DMS 273 (cell line): ENCODE measurements around the gene SKI.
A peak's percentile ranks its signal among the peaks of the same experiment; 100 is the strongest.
"Not testable (repeated sequence)": the region's sequence is repeated elsewhere in the genome, so short reads cannot be mapped to it uniquely, and the experiment has no call there.

Source experiments
- DNase-seq: peaks from one replicate; lab custom pipeline; 2025; ENCODE audit not compliant: unreplicated experiment; lab: John Stamatoyannopoulos, UW

The SKI gene

GRCh38 chr1:2318314-2319278 is 90.5 kb downstream of the SKI start:
- DNase-seq = no peak

- DNase-seq = no peak
These were observed 91.2 kb downstream of the SKI start for GRCh38 chr1:2319291-2319690.

GRCh38 chr1:2320006-2320405 is 91.9 kb downstream of the SKI start:
- DNase-seq = no peak

GRCh38 chr1:2320760-2321667 is 92.9 kb downstream of the SKI start:
- DNase-seq = no peak

- DNase-seq = peak; percentile 52
These were observed 94.0 kb downstream of the SKI start for GRCh38 chr1:2322065-2322571.

- DNase-seq = no peak
These were observed 94.6 kb downstream of the SKI start for GRCh38 chr1:2322581-2323211.

GRCh38 chr1:2323451-2323974 is 95.4 kb downstream of the SKI start:
- DNase-seq = no peak

- no peak for DNase-seq
These were observed 96.6 kb downstream of the SKI start for GRCh38 chr1:2324553-2325366.

- no peak for DNase-seq
These were observed 98.4 kb downstream of the SKI start for GRCh38 chr1:2326524-2326923.

- not testable (repeated sequence) for DNase-seq
These were observed 99.0 kb downstream of the SKI start for GRCh38 chr1:2327162-2327561.

GRCh38 chr1:2327841-2328240 is 99.7 kb downstream of the SKI start:
- DNase-seq = no peak

GRCh38 chr1:2328676-2329455 is 100.7 kb downstream of the SKI start:
- peak; percentile 82 for DNase-seq

- DNase-seq = no peak
These were observed 101.9 kb downstream of the SKI start for GRCh38 chr1:2330035-2330434.

GRCh38 chr1:2330519-2331199 is 102.5 kb downstream of the SKI start:
- DNase-seq = no peak

GRCh38 chr1:2331200-2331544 is 103.1 kb downstream of the SKI start:
- DNase-seq = no peak

- DNase-seq = not testable (repeated sequence)
These were observed 103.5 kb downstream of the SKI start for GRCh38 chr1:2331580-2331979.

- no peak for DNase-seq
These were observed 106.2 kb downstream of the SKI start for GRCh38 chr1:2334366-2334765.

GRCh38 chr1:2334883-2335534 is 106.9 kb downstream of the SKI start:
- no peak for DNase-seq
